Measurements from ENCODE around the gene LIN7A. TPM values are rescaled to one million over a fixed set of nuclear protein-coding genes. Genes with fewer than 3 reads are reported as not detected.

LIN7A gene
- total and polyA plus RNA-seq, 2 donors (not counting 1 experiment from before 2014, with no cell fraction given): 22.8 to 35.3 TPM

DNA sequence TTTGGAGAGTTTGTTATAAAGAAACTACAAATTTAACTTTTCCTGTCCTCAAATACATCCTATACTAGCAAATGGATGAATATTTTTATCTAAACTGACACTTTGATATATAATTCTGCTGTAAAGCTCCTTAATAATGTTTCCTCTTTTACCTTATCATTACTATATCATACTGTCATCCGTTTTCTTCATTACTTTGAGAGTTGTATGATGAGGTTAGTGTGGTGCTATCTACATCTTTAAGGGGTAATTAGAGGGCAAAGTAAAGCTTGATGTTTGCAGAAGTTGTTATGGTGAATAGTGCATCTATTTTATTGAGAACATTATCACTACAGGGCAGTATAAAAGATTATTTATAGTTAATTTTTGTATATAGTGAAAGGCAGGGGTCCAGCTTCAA is 36.1 kb downstream of the LIN7A start:
- H2AFZ ChIP-seq (ENCODE audit: low read length): no peak overlapping the region
- TF ChIP-seq, protein P1, sequence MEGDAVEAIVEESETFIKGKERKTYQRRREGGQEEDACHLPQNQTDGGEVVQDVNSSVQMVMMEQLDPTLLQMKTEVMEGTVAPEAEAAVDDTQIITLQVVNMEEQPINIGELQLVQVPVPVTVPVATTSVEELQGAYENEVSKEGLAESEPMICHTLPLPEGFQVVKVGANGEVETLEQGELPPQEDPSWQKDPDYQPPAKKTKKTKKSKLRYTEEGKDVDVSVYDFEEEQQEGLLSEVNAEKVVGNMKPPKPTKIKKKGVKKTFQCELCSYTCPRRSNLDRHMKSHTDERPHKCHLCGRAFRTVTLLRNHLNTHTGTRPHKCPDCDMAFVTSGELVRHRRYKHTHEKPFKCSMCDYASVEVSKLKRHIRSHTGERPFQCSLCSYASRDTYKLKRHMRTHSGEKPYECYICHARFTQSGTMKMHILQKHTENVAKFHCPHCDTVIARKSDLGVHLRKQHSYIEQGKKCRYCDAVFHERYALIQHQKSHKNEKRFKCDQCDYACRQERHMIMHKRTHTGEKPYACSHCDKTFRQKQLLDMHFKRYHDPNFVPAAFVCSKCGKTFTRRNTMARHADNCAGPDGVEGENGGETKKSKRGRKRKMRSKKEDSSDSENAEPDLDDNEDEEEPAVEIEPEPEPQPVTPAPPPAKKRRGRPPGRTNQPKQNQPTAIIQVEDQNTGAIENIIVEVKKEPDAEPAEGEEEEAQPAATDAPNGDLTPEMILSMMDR (conservative IDR thresholded peaks at IDR 0.05 in 1 of 2, IDR thresholded peaks at IDR 0.05 in 1 of 2; ENCODE audit: low read depth in 1 of 2, low read length in 2 of 2): no peak
- TF ChIP-seq EZH2 (IDR thresholded peaks at IDR 0.05; ENCODE audit: low read length, missing control alignments): no peak
- no peaks in the 10 kb centered on the region for H3K79me2 ChIP-seq (ENCODE audit: control insufficient read depth, insufficient read depth, low read length)
- H4K20me1 ChIP-seq (ENCODE audit: control insufficient read depth, extremely low read depth, insufficient read depth, low read length): no peaks in the 10 kb centered on the region
- no peak overlapping the region for H3K4me3 ChIP-seq (replicated peaks in 1 of 4; ENCODE audit: control extremely low read depth in 1 of 4, insufficient read depth in 1 of 4, low read depth in 3 of 4, low read length in 4 of 4)
- no peak overlapping the region for H3K9ac ChIP-seq (ENCODE audit: insufficient read depth, low read length)
- no peak overlapping the region for H3K4me2 ChIP-seq (ENCODE audit: extremely low read depth, insufficient read depth, low read length)
- no peaks in the 10 kb centered on the region for H3K9me3 ChIP-seq (ENCODE audit: control insufficient read depth, insufficient read depth, low read depth, low read length)
- H3K4me1 ChIP-seq (ENCODE audit: control insufficient read depth, extremely low read depth, insufficient read depth, low read length): no peaks in the 10 kb centered on the region
- no peaks in the 10 kb centered on the region for H3K27me3 ChIP-seq (ENCODE audit: control insufficient read depth, insufficient read depth, low read length)
- no peaks in the 10 kb centered on the region for H3K36me3 ChIP-seq (ENCODE audit: control insufficient read depth, insufficient read depth, low read length)
- no peak for DNase-seq (ENCODE audit: low read depth in 2 of 2)
- H3K27ac ChIP-seq (ENCODE audit: insufficient read depth, low read length): no peak overlapping the region

DNA sequence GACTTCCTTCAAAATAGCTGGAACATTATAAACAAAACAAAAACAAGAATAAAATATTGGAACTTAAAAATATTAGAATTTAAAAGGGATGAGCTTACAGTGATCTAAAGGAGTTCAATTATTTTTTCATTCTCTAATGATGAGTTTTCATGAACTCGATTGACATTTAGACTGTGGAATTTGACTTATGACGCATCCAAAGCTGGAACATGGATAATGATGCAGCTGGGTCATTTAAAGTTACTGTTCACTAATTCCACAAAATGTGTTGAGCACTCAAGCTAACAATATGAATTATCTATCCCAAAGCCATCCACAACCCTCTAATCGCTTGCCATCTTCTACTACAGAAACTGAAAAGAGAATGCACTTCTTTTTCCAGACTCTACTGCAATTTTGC is 42.5 kb downstream of the LIN7A start:
- no peaks in the 10 kb centered on the region for H3K36me3 ChIP-seq (ENCODE audit: control insufficient read depth, insufficient read depth, low read length)
- TF ChIP-seq, protein P1 (conservative IDR thresholded peaks at IDR 0.05 in 1 of 2, IDR thresholded peaks at IDR 0.05 in 1 of 2; ENCODE audit: low read depth in 1 of 2, low read length in 2 of 2): no peak
- TF ChIP-seq EZH2 (IDR thresholded peaks at IDR 0.05; ENCODE audit: low read length, missing control alignments): no peak
- H3K9me3 ChIP-seq (ENCODE audit: control insufficient read depth, insufficient read depth, low read depth, low read length): no peaks in the 10 kb centered on the region
- DNase-seq (ENCODE audit: low read depth in 2 of 2): no peak
- H2AFZ ChIP-seq (ENCODE audit: low read length): no peak overlapping the region
- no peak overlapping the region for H3K4me3 ChIP-seq (replicated peaks in 1 of 4; ENCODE audit: control extremely low read depth in 1 of 4, insufficient read depth in 1 of 4, low read depth in 3 of 4, low read length in 4 of 4)
- H3K27me3 ChIP-seq (ENCODE audit: control insufficient read depth, insufficient read depth, low read length): no peaks in the 10 kb centered on the region
- no peaks in the 10 kb centered on the region for H3K4me1 ChIP-seq (ENCODE audit: control insufficient read depth, extremely low read depth, insufficient read depth, low read length)
- H3K79me2 ChIP-seq (ENCODE audit: control insufficient read depth, insufficient read depth, low read length): peaks cover 3% of the 10 kb centered on the region
- no peaks in the 10 kb centered on the region for H4K20me1 ChIP-seq (ENCODE audit: control insufficient read depth, extremely low read depth, insufficient read depth, low read length)
- no peak overlapping the region for H3K9ac ChIP-seq (ENCODE audit: insufficient read depth, low read length)
- H3K4me2 ChIP-seq (ENCODE audit: extremely low read depth, insufficient read depth, low read length): no peak overlapping the region
- no peak overlapping the region for H3K27ac ChIP-seq (ENCODE audit: insufficient read depth, low read length)

DNA sequence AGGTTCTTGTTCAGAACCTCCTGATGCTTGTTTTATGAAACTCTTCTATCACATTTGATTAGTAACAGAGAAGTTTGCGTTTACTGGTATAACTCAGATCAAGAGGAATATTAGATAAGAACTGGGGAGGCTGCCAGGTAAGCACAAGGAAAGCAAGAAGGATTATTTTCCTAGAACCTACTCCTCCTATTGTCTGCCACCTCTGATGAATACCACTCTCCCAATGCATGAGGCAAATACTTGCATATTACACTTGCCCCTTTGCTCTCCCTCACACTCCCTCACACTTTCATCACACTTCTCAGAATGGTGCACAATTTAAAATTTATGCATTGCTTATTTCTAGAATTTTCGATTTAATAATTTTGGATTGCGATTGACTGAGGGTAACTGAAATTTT is 43.6 kb downstream of the LIN7A start:
- Histone ChIP-seq H3K4me3 (replicated peaks in 1 of 4; ENCODE audit: control extremely low read depth in 1 of 4, insufficient read depth in 1 of 4, low read depth in 3 of 4, low read length in 4 of 4) (no peak overlapping the region), H3K4me2 (ENCODE audit: extremely low read depth, insufficient read depth, low read length) (no peak overlapping the region), H3K27me3 (ENCODE audit: control insufficient read depth, insufficient read depth, low read length) (no peaks in the 10 kb centered on the region), H3K27ac (ENCODE audit: insufficient read depth, low read length) (no peak overlapping the region), H3K79me2 (ENCODE audit: control insufficient read depth, insufficient read depth, low read length) (peaks cover 3% of the 10 kb centered on the region), H3K36me3 (ENCODE audit: control insufficient read depth, insufficient read depth, low read length) (no peaks in the 10 kb centered on the region), H2AFZ (ENCODE audit: low read length) (no peak overlapping the region), H4K20me1 (ENCODE audit: control insufficient read depth, extremely low read depth, insufficient read depth, low read length) (no peaks in the 10 kb centered on the region), H3K9ac (ENCODE audit: insufficient read depth, low read length) (no peak overlapping the region), H3K9me3 (ENCODE audit: control insufficient read depth, insufficient read depth, low read depth, low read length) (no peaks in the 10 kb centered on the region), H3K4me1 (ENCODE audit: control insufficient read depth, extremely low read depth, insufficient read depth, low read length) (no peaks in the 10 kb centered on the region)
- TF ChIP-seq, protein P1 (conservative IDR thresholded peaks at IDR 0.05 in 1 of 2, IDR thresholded peaks at IDR 0.05 in 1 of 2; ENCODE audit: low read depth in 1 of 2, low read length in 2 of 2): no peak
- TF ChIP-seq EZH2 (IDR thresholded peaks at IDR 0.05; ENCODE audit: low read length, missing control alignments): no peak
- DNase-seq (ENCODE audit: low read depth in 2 of 2): no peak
